HEK293 (cell line): Measurements from ENCODE around the gene PYDC1.

Source experiments
- CTCF ChIA-PET: fragments of 350-600 bp; formaldehyde crosslinking; extraction: SDS; loops from one replicate; lab custom pipeline; 2021; ENCODE audit warnings: antibody characterized with exemption; lab: Yijun Ruan, JAX
- POLR2A ChIA-PET: fragments of 300-600 bp; formaldehyde crosslinking; extraction: SDS; loops from one replicate; lab custom pipeline; 2020; ENCODE audit warnings: antibody characterized with exemption, inconsistent platforms; lab: Yijun Ruan, JAX
- H3K27ac ChIP-seq: fragments of 200-500 bp; sonication (Bioruptor generic); 2 replicates; pipeline ENCODE4 v1.5.1; 2014; ENCODE audit warnings: low read depth, low read length, control low read depth, inconsistent platforms; ENCODE audit errors: extremely low read depth
- H3K36me3 ChIP-seq, 2 experiments: fragments of 200-500 bp in 1 of 2; sonication (Bioruptor generic) in 1 of 2; 1 replicate in 1 of 2; 2 replicates in 1 of 2; pipeline ENCODE4 v1.5.1; 2014 to 2017; ENCODE audit warnings: inconsistent platforms in 2 of 2, low read length in 2 of 2; ENCODE audit not compliant: control insufficient read depth in 2 of 2, insufficient read depth in 1 of 2
- H3K4me1 ChIP-seq: fragments of 200-500 bp; sonication (Bioruptor generic); 2 replicates; pipeline ENCODE4 v1.5.1; 2014; ENCODE audit warnings: mild to moderate bottlenecking, low read length, inconsistent platforms; ENCODE audit not compliant: control insufficient read depth, insufficient read depth
- H3K4me3 ChIP-seq: 2 replicates; pipeline ENCODE4 v1.5.1; 2011; ENCODE audit warnings: low read depth, mild to moderate bottlenecking, control low read depth, low read length, moderate library complexity
- H3K9me3 ChIP-seq: fragments of 200-500 bp; sonication (Bioruptor generic); 2 replicates; pipeline ENCODE4 v1.5.1; 2014; ENCODE audit warnings: low read depth, low read length, inconsistent platforms; ENCODE audit not compliant: control insufficient read depth, insufficient read depth
- EGR2 ChIP-seq: fragments of 450-650 bp; formaldehyde crosslinking; IDR thresholded peaks from 2 replicates; pipeline ENCODE4 v1.5.1; 2016; ENCODE audit warnings: low read depth, missing biosample characterization, missing genetic modification characterization
- GLI2 ChIP-seq: fragments of 450-650 bp; formaldehyde crosslinking; IDR thresholded peaks from 2 replicates; pipeline ENCODE4; 2017; ENCODE audit warnings: missing biosample characterization, missing genetic modification characterization, low read depth, borderline replicate concordance
- HOXA7 ChIP-seq: sonication (generic); formaldehyde crosslinking; IDR thresholded peaks from 2 replicates; pipeline ENCODE4 v1.8.1; 2022; ENCODE audit warnings: missing genetic modification reagents, borderline replicate concordance
- KLF8 ChIP-seq: fragments of 450-650 bp; formaldehyde crosslinking; IDR thresholded peaks from 2 replicates; pipeline ENCODE4 v1.5.1; 2016; ENCODE audit warnings: missing biosample characterization, missing genetic modification characterization
- PBX3 ChIP-seq: sonication (generic); formaldehyde crosslinking; IDR thresholded peaks from 2 replicates; pipeline ENCODE4 v1.8.1; 2022; ENCODE audit warnings: mild to moderate bottlenecking, moderate library complexity, missing genetic modification reagents
- PRDM1 ChIP-seq: fragments of 450-650 bp; formaldehyde crosslinking; IDR thresholded peaks from 2 replicates; pipeline ENCODE4; 2016; ENCODE audit warnings: missing biosample characterization, missing genetic modification characterization
- REPIN1 ChIP-seq: fragments of 450-650 bp; formaldehyde crosslinking; IDR thresholded peaks from 2 replicates; pipeline ENCODE4 v1.5.1; 2017; ENCODE audit warnings: missing biosample characterization, missing genetic modification characterization, low read depth
- ZBTB17 ChIP-seq: fragments of 450-650 bp; formaldehyde crosslinking; IDR thresholded peaks from 2 replicates; pipeline ENCODE4 v1.5.1; 2016; ENCODE audit warnings: missing biosample characterization, missing genetic modification characterization
- ZBTB20 ChIP-seq: fragments of 450-650 bp; formaldehyde crosslinking; IDR thresholded peaks from 2 replicates; pipeline ENCODE4 v1.5.1; 2016; ENCODE audit warnings: missing biosample characterization, missing genetic modification characterization
- ZBTB49 ChIP-seq: fragments of 450-650 bp; formaldehyde crosslinking; IDR thresholded peaks from 2 replicates; pipeline ENCODE4 v1.5.1; 2016; ENCODE audit warnings: missing biosample characterization, missing genetic modification characterization, low read depth
- ZBTB6 ChIP-seq: fragments of 450-650 bp; formaldehyde crosslinking; IDR thresholded peaks from 2 replicates; pipeline ENCODE4 v1.5.1; 2017; ENCODE audit warnings: missing biosample characterization, missing genetic modification characterization
- ZFP41 ChIP-seq: fragments of 450-650 bp; formaldehyde crosslinking; IDR thresholded peaks from 2 replicates; pipeline ENCODE4 v1.5.1; 2016; ENCODE audit warnings: missing biosample characterization, missing genetic modification characterization, borderline replicate concordance
- ZFP69B ChIP-seq: fragments of 450-650 bp; formaldehyde crosslinking; IDR thresholded peaks from 2 replicates; pipeline ENCODE4 v1.5.1; 2016; ENCODE audit warnings: missing biosample characterization, missing genetic modification characterization
- ZNF121 ChIP-seq: fragments of 450-650 bp; formaldehyde crosslinking; IDR thresholded peaks from 2 replicates; pipeline ENCODE4 v1.5.1; 2016; ENCODE audit warnings: missing biosample characterization, missing genetic modification characterization
- ZNF155 ChIP-seq: fragments of 450-650 bp; formaldehyde crosslinking; IDR thresholded peaks from 2 replicates; pipeline ENCODE4 v1.5.1; 2016; ENCODE audit warnings: missing biosample characterization, missing genetic modification characterization
- ZNF335 ChIP-seq: fragments of 450-650 bp; formaldehyde crosslinking; conservative IDR thresholded peaks from 2 replicates; pipeline ENCODE4 v1.5.1; 2016; ENCODE audit warnings: missing biosample characterization, missing genetic modification characterization
- ZNF654 ChIP-seq: fragments of 450-650 bp; formaldehyde crosslinking; IDR thresholded peaks from 2 replicates; pipeline ENCODE4 v1.5.1; 2016; ENCODE audit warnings: low read depth, missing biosample characterization, missing genetic modification characterization
- ZNF704 ChIP-seq: fragments of 450-650 bp; formaldehyde crosslinking; IDR thresholded peaks from 2 replicates; pipeline ENCODE4 v1.5.1; 2016; ENCODE audit warnings: missing biosample characterization, missing genetic modification characterization

The PYDC1 gene

GRCh38 chr16:31168848-31169247 is 48.1 kb downstream of the PYDC1 start:
- H3K27ac ChIP-seq: no peak overlapping the region
- 0 out of 2 replicates have a peak, but pooled peaks have one; percentile 15 for TF ChIP-seq ZNF335 (tag by site-specific recombination)
- TF ChIP-seq ZBTB49 (tag by site-specific recombination): no peak
- no peak for TF ChIP-seq EGR2 (tag by site-specific recombination)
- POLR2A ChIA-PET: interaction anchor here (2.1 kb wide), 1 partner anchor 11 kb away, joined by 13 read pairs; the partner anchor contains the start of gene FUS
- no peaks in the 10 kb centered on the region for H3K9me3 ChIP-seq
- CTCF ChIA-PET: no interaction called here
- H3K36me3 ChIP-seq: no peaks in the 10 kb centered on the region
- H3K4me1 ChIP-seq: peaks cover 3% of the 10 kb centered on the region; the same call in 1 of the 2 replicates
- no peak overlapping the region for H3K4me3 ChIP-seq

GRCh38 chr16:31167315-31167714 is 49.6 kb downstream of the PYDC1 start:
- H3K36me3 ChIP-seq: no peaks in the 10 kb centered on the region
- ChIA-PET CTCF (interaction anchor here (0.6 to 0.7 kb wide), 2 partner anchors 120 to 1918 kb away, joined by 3 read pairs; no protein-coding TSS in a partner anchor), POLR2A (interaction anchor here (2.1 kb wide), 1 partner anchor 13 kb away, joined by 13 read pairs; the partner anchor contains the start of gene FUS)
- no peak overlapping the region for H3K4me3 ChIP-seq
- no peaks in the 10 kb centered on the region for H3K9me3 ChIP-seq
- TF ChIP-seq PRDM1 (tag by site-specific recombination): no peak
- TF ChIP-seq ZBTB17 (tag by site-specific recombination): no peak
- no peak for TF ChIP-seq HOXA7
- no peak for TF ChIP-seq ZNF155 (tag by site-specific recombination)
- TF ChIP-seq ZBTB20: no peak
- no peak for TF ChIP-seq KLF8 (tag by site-specific recombination)
- TF ChIP-seq GLI2: no peak
- no peak for TF ChIP-seq ZFP41 (tag by site-specific recombination)
- no peak for TF ChIP-seq PBX3
- TF ChIP-seq REPIN1 (tag by site-specific recombination): no peak
- TF ChIP-seq ZNF121 (tag by site-specific recombination): no peak
- no peak for TF ChIP-seq ZNF704 (tag by site-specific recombination)
- TF ChIP-seq ZNF654 (tag by site-specific recombination): no peak
- no peak for TF ChIP-seq ZBTB6 (tag by site-specific recombination)
- TF ChIP-seq ZFP69B: no peak
- H3K27ac ChIP-seq: no peak overlapping the region
- H3K4me1 ChIP-seq: peaks cover 3% of the 10 kb centered on the region; the same call in 1 of the 2 replicates
